ENCODE measurements around the gene USP5. TPM values are rescaled to one million over a fixed set of nuclear protein-coding genes. Genes with fewer than 3 reads are reported as not detected.

The USP5 gene
- total RNA-seq, 1 donor from 2014 or later = 60.9 TPM

- Histone ChIP-seq H3K9ac (no peak overlapping the region), H3K4me1 (peaks cover 27% of the 10 kb centered on the region), H3K9me3 (ENCODE audit: low read depth) (no peaks in the 10 kb centered on the region), H2AFZ (replicated peaks) (no peak overlapping the region), H4K20me1 (ENCODE audit: low read depth) (peaks cover 67% of the 10 kb centered on the region), H3K27ac (peak overlapping the region; percentile 29), H3K79me2 (ENCODE audit: low read depth) (no peaks in the 10 kb centered on the region), H3K27me3 (no peaks in the 10 kb centered on the region), H3K4me3 (no peak overlapping the region), H3F3A (ENCODE audit: low read depth) (peaks cover 60% of the 10 kb centered on the region), H3K36me3 (no peaks in the 10 kb centered on the region), H3K4me2 (no peak overlapping the region)
- Mint-ChIP-seq H3K4me3 (no peak overlapping the region), H3K27ac (no peak overlapping the region), H3K4me1 (peaks cover 29% of the 10 kb centered on the region), H3K27me3 (ENCODE audit: insufficient read depth, low read depth) (no peaks in the 10 kb centered on the region), H3K9me3 (no peaks in the 10 kb centered on the region), H3K36me3 (peaks cover 26% of the 10 kb centered on the region)
- TF ChIP-seq EZH2 (IDR thresholded peaks at IDR 0.05) = no peak
- no peak for TF ChIP-seq EZH2phosphoT487 (IDR thresholded peaks at IDR 0.05)
- no peak for TF ChIP-seq CTCF (IDR thresholded peaks at IDR 0.05)
- DNase-seq (ENCODE audit: low spot score) = no peak
Observed at GRCh38 chr12:6838854-6839253, 13.1 kb upstream of the USP5 start.

GRCh38 chr12:6839482-6840201 lies 12.3 kb upstream of the USP5 start:
- Histone ChIP-seq H3F3A (ENCODE audit: low read depth) (peaks cover 56% of the 10 kb centered on the region), H3K36me3 (no peaks in the 10 kb centered on the region), H3K4me3 (no peak overlapping the region), H4K20me1 (ENCODE audit: low read depth) (peaks cover 60% of the 10 kb centered on the region), H3K4me1 (peaks cover 27% of the 10 kb centered on the region), H3K4me2 (peak overlapping the region; percentile 58), H3K9ac (no peak overlapping the region), H3K27me3 (no peaks in the 10 kb centered on the region), H2AFZ (replicated peaks) (no peak overlapping the region), H3K27ac (peak overlapping the region; percentile 55), H3K79me2 (ENCODE audit: low read depth) (no peaks in the 10 kb centered on the region), H3K9me3 (ENCODE audit: low read depth) (no peaks in the 10 kb centered on the region)
- Mint-ChIP-seq H3K36me3 (peaks cover 28% of the 10 kb centered on the region), H3K9me3 (no peaks in the 10 kb centered on the region), H3K27ac (peak overlapping the region; percentile 90), H3K4me1 (peaks cover 29% of the 10 kb centered on the region), H3K4me3 (no peak overlapping the region), H3K27me3 (ENCODE audit: insufficient read depth, low read depth) (peaks cover 4% of the 10 kb centered on the region)
- TF ChIP-seq CTCF (IDR thresholded peaks at IDR 0.05) = no peak
- no peak for TF ChIP-seq EZH2 (IDR thresholded peaks at IDR 0.05)
- TF ChIP-seq EZH2phosphoT487 (IDR thresholded peaks at IDR 0.05) = no peak
- DNase-seq (ENCODE audit: low spot score) = peak; percentile 80

DNA sequence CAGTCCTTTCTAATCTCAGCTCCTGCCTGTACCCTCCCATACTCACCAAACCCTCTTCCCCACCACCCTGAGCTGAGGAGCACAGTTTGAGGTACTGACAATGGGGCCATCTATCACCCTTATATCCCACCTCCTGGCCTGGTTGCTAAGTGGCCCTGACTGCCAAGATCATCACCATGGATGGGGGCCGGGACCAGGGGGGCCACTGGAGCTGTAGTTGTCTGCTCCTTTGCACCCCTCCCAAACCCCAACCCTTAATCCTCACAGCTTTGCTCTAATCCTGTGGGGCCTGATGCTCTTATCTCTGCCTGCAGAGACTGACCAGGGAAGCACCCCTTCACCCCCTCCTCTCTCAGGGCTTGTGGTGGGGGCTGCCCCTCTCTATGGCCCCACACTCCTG lies 11.6 kb upstream of the USP5 start:
- peaks cover 27% of the 10 kb centered on the region for H3K4me1 ChIP-seq
- H3F3A ChIP-seq (ENCODE audit: low read depth) = peaks cover 53% of the 10 kb centered on the region
- Mint-ChIP-seq H3K36me3 (peaks cover 29% of the 10 kb centered on the region), H3K27me3 (ENCODE audit: insufficient read depth, low read depth) (peaks cover 6% of the 10 kb centered on the region), H3K9me3 (no peaks in the 10 kb centered on the region), H3K4me1 (peaks cover 26% of the 10 kb centered on the region), H3K4me3 (peak overlapping the region; percentile 21), H3K27ac (peak overlapping the region; percentile 90)
- DNase-seq (ENCODE audit: low spot score) = peak; percentile 60
- peaks cover 53% of the 10 kb centered on the region for H4K20me1 ChIP-seq (ENCODE audit: low read depth)
- H2AFZ ChIP-seq (replicated peaks) = no peak overlapping the region
- TF ChIP-seq EZH2 (IDR thresholded peaks at IDR 0.05) (no peak), EZH2phosphoT487 (IDR thresholded peaks at IDR 0.05) (peak; percentile 61), CTCF (IDR thresholded peaks at IDR 0.05) (no peak)
- no peak overlapping the region for H3K4me3 ChIP-seq
- H3K4me2 ChIP-seq = peak overlapping the region; percentile 58
- no peaks in the 10 kb centered on the region for H3K36me3 ChIP-seq
- H3K27ac ChIP-seq = peak overlapping the region; percentile 55
- no peaks in the 10 kb centered on the region for H3K79me2 ChIP-seq (ENCODE audit: low read depth)
- no peaks in the 10 kb centered on the region for H3K9me3 ChIP-seq (ENCODE audit: low read depth)
- H3K27me3 ChIP-seq = no peaks in the 10 kb centered on the region
- no peak overlapping the region for H3K9ac ChIP-seq

All from neural progenitor cell (in vitro differentiated cells).